Stimulated activated CD4-positive, alpha-beta T cell treated with anti-CD3 and anti-CD28 coated beads, Interleukin-4, amount 100 ng/mL, for 1 hour (primary cell): ENCODE measurements around the gene UCK1.
"Not testable (repeated sequence)": the region's sequence is repeated elsewhere in the genome, so short reads cannot be mapped to it uniquely, and the experiment has no call there.

Experiments
- DNase-seq: peaks from one replicate; pipeline ENCODE4 v3.0.0-alpha.2; 2020

Gene UCK1

DNA sequence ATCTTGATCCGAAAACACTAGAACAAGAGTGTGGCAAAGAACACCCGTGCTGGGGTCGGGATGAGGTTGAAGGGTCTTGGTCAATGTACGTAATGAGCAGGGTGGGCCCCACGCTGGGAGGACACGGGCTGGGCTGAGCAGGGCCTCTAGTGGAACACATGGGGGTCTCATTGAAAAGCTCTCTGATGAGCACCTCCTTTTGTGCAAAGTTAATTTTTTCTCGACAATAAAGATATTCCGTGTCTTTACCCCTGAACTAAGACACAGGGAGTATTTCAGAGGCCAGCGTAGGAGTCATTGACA is 8.0 kb downstream of the UCK1 start:
- DNase-seq = no peak

DNA sequence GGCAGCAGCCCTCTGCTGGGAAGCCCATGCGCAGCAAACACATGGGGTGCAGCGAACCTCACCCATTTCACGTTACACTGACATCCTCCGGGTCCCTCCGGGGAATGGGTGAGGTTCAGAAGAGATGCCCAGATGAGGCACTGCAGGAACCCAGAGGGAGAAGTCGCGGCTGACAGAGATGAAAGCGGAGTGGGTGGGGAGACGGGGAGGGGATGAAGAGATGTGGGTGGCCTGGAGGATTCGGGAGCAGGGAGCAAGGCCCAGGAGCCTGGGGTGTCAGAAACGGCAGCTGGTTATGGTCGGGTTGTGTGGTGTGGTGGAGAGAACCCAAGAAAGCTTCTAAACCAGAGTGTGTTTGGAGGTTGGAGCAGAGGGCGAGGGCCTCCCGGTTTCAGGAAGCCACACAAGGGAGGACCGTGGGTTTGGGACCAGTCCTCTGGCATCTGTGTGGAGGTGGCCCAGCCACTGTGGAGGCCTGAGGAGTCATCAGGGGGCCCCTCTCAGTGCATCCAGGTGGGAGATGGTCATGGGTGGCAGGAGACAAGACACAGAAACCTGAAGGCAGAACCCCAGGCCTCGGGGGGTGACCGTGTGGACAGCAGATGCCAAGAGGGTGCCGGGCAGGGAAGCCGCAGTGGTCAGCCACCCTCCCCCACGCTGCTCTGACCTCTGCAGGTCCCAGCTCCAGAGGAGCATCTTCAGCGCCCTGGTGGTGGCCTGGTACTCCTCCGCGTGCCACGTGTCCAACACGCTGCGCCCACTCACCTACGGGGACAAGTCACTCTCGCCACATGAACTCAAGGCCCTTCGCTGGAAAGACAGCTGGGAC is 8.6 kb downstream of the UCK1 start:
- DNase-seq = no peak

DNA sequence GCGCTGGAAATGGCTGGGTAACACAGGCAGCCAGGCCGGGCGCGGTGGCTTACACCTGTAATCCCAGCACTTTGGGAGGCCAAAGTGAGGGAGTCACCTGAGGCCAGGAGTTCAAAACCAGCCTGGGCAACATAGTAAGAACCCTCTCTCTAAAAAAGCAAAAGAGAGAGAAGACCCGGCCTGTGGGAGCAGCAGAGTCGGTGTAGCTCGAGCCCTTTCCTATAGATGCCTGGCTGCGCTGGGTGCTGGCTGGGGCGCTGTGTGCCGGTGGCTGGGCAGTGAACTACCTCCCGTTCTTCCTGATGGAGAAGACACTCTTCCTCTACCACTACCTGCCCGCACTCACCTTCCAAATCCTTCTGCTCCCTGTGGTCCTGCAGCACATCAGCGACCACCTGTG is 9.2 kb downstream of the UCK1 start:
- DNase-seq = no peak

DNA sequence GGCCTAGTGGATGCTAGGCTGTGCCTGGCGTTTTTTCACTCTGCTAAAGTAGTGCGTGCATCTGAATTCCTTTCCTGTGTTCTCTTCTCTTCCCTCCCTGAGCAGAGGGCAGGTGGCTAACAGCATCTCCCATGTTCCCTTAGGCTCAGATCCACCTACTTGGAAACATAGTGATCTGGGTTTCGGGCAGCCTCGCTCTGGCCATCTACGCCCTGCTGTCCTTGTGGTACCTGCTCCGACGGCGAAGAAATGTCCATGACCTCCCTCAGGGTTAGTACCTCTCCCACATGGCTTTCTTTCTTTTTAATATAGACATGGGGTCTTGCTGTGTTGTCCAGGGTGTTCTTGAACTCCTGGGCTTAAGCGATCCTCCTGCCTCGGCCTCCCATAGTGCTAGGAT is 9.9 kb downstream of the UCK1 start:
- DNase-seq = no peak

DNA sequence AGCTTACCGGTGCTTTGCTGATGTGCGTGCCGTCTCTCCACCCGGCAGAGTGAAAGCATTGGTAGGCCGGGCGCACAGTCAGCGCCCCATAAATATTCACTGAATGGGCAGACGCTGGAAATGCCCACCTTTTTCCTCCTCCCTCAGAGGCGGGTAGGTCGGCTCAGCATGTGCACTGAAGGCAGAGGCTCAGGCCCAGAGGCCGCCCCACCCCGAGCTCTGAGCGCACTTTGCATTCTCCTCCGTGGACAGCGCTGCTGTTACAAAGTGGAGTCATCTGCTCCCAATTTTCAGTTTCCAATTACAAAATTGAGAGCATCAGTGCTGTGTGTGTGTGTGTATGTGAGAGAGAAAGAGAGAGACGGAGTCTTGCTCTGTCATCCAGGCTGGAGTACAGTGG is 10.6 kb downstream of the UCK1 start:
- DNase-seq = no peak

DNA sequence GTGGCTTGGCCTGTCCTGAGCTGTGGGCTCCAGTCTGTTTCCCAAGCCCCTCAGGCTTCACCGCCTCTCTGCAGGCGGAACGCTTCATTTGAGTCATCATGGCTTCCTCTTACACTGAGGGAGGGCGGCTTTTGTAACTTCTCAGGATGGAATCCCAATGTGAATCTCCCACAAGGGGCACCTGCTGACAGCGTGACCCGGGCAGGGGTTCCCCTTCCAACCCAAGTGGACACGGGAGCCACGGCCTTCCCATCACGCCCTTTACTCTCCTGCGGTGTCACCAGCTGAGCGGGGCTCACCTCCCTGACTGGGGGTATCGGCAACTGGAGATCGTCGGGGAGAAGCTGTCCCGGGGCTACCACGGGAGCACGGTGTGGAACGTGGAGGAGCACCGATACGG is 12.5 kb downstream of the UCK1 start:
- DNase-seq = no peak

DNA sequence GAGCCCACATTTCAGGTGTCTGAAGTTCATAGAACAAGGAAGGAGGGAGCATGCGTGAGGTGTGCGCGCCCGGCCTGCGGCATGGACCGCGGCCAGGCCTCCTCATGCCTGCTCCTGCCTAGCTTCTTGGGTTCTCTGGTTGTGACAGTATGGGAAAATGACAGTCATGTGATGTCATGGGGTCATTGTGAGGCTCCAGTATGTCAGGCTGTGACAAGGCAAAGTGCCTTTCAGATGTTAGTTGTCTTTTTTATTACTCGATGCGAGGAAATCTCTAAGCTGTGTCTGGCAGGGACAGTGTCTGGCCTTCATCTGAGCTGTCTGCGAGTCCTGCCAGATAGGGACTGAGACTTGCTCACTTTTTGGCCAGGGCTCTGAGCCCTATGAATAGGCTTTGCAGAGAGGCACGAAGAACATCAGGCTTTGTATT is 13.3 kb downstream of the UCK1 start:
- no peak for DNase-seq

DNA sequence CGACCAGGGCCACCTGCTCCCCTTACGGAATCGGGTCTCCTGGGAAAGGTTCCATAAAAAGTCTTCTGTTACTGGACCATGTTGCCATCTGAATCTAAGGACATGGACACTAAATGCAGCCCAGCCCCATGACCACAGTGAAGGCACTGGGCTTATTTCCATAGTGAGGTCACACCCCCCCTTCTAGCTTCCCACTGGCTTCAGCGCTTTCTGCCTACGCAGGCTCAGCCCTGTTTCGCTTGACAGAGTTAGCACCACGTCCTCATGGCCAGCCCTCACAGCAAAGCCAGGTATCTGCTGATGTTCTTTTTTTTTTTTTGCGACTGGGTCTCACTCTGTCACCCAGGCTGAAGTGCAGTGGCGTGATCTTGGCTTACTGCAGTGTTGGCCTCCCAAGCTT is 14.1 kb downstream of the UCK1 start:
- DNase-seq = no peak

DNA sequence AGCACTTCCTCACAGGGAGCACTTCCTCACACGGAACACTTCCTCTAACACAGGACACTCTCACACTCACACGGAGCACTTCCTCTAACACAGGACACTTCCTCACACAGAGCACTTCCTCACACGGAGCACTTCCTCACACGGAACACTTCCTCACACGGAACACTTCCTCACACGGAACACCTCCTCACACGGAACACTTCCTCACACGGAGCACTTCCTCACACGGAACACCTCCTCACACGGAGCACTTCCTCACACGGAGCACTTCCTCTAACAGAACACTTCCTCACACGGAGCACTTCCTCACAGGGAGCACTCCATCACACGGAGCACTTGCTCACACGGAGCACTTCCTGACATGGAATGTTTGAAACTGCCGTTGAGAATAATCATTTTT is 15.0 kb downstream of the UCK1 start:
- no peak for DNase-seq

DNA sequence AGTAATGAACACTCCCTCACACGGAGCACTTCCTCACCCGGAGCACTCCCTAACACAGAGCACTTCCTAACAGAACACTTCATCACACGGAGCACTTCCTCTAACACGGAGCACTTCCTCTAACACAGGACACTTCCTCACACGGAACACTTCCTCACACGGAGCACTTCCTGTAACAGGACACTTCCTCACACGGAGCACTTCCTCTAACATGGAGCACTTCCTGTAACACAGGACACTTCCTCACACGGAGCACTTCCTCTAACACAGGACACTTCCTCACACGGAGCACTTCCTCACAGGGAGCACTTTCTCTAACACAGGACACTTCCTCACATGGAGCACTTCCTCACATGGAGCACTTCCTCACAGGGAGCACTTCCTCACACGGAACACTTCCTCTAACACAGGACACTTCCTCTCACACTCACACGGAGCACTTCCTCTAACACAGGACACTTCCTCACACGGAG is 15.5 kb downstream of the UCK1 start:
- DNase-seq = not testable (repeated sequence)

DNA sequence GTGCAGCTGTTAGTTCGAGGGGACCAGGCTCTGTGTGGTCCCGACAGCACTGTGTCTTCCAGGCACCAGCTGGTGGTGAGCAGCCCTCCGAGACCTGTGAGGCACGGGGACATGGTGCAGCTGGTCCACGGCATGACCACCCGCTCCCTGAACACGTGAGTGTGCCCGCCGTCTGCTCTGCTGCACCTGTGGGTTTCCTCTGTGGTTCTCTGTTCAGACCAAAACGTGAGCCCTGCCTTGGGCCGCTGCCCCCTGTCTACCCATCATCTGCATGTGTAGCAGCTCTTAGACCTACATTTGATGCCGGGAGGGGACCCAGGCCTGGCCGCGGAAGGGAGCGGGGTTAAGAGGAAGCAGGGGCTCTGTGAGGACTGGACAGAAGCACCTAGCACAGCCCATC is 17.9 kb downstream of the UCK1 start:
- DNase-seq = no peak

DNA sequence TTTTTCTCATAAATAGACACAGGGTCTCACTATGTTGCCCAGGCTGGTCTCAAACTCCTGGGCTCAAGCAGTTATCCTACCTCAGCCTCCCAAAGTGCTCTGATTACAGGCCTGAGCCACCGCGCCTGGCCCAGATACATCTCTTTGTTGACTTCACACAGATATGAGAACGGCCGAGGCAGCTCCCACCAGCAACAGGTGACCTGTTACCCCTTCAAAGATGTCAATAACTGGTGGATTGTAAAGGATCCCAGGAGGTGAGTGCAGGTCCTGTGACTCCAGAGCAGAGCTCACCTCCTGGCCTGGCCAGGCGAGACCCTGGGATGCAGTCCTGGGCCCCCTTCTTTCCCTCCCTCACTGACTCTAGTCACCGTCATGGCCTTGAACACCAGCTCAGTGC is 19.2 kb downstream of the UCK1 start:
- DNase-seq = no peak

DNA sequence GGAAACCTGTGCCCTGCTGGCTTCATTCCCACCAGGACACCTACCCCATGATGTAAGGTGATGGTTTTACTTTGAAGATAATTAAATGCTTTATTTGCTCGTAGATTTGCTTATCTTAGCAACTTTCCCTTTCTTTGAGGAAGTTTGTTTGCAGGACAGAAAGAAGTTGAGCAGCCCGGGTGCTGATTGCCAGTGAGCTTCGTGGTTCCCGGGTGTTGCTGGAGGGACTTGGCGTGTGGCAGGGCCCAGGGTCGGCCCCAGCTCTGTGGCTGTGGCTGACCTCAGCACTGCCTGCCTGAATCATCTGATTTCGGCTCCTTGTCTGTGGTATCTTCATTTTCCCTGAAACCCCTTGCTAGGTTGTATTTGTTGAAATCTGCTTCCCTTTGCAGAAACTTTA is 19.6 kb downstream of the UCK1 start:
- DNase-seq = no peak

DNA sequence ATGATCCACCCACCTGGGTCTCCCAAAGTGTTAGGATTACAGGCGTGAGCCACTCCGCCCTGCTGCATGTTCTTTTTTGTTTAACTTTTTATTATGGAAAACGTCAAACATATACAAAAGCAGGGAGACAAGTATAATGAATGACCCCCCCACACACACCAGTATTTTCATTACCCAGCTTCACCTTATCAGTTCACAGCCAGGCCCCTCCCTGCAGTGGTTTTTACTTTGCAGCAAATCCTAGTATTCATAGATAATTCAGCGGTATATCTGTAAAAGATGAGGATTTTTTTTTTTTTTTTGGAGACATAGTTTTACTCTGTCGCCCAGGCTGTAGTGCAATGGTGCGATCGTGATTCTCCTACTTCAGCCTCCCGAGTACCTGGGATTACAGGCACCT is 26.1 kb downstream of the UCK1 start:
- no peak for DNase-seq

DNA sequence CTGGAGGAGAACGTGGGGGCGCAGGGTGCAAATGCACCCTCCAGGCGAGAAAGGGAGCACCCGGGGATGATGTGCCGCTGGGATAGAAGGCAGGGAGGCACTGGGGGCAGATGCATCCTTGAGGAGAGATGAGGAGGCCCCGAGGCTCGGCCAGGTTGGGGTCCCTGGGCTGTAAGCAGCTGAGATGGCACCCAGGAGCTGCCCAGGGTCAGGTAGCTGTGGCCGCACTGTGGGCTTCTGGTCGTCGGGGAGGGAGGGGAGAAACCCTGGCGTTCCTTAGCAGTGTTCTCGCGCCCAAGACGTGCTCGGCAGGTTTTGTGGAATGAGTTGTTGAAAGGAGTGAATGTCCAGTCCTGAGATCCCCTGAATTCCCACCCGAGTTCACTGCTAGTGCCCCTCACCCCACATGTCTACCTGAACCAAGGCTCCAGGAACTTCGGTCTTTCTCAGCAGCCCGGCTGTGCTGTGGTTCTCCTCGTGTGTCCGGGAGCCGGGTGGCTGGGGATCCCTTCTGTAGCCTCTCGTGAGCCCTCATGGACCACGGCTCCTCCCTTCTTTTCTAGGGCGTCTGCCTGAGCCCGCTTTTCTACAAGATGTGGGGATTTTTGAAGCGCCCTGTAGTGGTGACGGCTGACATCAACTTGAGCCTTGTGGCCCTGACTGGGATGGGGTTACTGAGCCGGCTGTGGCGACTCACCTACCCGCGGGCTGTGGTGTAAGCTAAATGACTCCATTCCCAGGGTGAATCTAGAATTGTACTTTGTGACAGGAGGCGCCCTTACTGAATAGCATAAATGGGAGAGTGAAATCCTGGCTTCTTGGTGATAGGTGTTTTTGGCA is 27.2 kb downstream of the UCK1 start:
- peak; percentile 56 for DNase-seq

DNA sequence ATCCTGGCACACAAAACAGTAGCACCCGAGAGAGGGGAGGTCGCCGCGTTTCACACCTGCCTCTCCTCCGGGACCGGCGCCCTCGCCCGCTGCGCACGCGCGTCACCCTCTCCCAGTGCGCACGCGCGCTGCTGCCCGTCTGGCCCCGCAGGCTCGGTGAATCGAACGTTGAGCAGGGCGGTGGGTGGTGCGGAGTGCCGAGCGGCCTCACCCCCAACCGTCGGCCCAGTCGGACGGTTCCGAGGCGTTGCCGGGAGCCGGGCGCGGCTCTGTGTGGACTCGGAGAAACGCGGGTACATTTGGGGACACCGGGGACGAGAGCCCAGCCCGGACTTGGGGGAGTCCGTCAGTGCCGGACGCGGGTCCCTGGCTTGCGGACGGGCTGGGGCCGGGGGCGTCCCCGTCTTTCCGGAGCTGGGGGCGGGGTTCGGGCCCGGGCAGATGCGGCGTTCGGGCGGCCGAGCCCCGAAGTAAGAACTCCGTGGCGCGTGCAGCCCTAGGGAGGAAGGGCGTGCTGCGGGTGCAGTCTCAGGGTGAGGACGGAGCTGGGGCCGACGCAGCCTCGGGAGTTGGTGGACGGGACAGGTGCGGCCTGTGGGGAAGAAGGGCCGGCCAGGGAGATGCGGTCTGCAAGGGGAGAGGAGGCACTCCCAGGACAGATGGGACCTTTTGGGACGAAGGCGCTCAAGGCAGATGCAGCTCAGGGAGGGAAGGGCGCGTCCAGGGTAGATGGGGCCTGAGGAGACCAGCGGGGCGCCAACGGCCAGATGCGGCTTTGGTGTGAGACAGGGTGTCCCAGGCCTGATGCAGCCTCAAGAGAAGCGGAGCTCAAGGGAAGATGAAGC is 28.1 kb downstream of the UCK1 start, which contains the start of gene POMT1:
Gene POMT1 (plus strand): TSS at position 138 of the 845 bp plus-strand sequence. CDS start 1,301 bp downstream, outside the sequence.
- DNase-seq = peak; percentile 89

DNA sequence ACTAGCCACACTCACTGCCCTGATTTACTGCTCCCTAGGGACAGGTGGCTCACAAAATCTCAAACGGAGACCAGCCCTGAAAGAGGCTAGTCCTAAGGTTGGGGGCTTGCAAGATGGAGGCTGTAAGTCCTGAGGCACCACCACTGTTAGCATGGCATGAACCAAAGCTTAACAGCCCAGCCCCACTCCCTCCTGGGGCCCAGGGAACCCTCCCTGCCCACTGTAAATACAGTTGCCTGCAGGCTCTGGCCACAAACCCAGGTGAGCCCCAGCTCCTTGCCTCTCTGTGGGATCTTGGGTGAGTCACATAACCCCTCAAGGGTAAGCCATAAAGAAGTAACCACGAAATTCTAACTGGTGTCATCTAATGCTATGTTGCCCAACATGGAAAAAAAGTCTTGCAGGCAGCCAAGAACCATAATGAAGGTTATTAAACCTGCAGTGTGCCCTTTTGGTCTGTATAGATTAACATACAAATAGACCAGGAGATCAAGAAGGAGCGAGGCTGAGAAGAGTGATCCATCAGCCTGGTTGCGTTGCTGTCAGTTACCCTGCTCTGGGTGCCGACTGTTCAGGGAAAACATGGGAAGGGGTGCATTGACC is 30.0 kb downstream of the UCK1 start:
- DNase-seq = peak; percentile 41

DNA sequence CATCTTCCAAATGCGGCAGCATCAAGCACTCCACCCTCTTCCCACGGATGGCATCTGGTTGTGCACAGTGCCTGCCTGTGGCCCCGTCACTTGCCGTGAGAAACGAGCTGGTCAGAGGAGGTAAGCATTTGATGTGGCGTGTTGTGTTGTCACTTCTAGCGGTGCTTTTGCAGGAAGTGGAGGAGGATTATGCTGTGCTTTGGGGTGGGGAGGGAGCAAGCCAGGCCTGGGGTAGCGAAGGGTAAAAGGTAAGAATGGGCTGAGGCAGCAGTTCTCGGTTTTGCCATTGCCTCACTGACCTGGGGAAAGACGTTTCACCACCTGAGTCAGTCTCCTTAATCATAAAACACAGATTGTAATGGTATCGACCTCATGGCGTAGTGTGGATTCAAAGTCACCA is 30.7 kb downstream of the UCK1 start:
- peak; percentile 61 for DNase-seq

DNA sequence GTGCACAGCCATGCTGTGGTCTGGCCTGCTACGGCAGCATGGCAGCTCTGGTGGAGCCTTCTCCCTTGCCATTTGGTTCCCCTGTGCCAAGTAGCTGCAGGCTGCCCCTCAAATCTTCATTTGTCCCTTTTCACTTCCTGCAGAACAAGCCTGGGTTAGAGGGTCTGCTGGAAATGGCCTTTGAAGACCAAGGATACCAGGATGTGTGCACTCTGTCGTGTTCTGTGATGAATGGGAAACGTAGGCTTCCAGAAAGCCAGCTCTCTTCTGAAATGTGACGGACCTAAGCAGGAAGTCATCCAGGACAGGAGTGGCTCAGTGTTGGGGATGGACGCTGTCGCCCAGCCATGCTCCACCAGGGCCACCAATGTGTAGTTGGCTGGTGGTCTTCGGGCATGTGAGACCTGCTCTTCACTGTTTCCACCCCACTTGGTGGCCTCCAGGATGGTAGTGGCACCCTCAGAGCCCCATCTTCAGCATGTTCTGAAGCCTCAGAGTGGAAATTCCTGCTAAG is 31.8 kb downstream of the UCK1 start:
- no peak for DNase-seq

DNA sequence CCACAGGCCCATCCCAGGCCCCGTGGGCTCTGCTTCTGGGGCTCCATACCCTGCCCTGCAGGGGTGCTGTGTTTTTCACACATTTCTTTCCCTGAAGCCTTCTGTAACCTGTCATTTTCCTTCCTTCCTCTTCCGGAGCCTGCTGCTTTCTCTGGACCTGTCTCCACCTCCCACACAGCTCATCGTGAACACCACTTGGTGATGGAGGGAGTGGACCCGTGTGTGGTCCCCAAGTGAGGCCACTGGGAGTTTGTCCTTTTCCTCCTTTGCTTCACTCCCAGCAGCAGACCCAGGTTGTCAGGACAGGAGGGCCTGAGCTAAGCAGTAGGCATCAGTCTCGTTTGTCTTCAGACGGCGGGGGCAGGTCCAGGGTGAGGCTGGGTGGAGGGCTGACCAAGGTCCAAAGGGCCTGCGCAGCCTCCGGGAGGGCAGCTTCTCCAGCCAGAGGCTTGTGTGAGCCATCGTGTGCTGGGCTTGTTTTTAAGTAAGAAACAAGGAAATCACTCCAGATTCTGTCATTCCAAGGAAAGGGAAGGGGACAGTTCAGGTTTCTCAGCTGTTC is 34.1 kb downstream of the UCK1 start:
- DNase-seq = no peak

DNA sequence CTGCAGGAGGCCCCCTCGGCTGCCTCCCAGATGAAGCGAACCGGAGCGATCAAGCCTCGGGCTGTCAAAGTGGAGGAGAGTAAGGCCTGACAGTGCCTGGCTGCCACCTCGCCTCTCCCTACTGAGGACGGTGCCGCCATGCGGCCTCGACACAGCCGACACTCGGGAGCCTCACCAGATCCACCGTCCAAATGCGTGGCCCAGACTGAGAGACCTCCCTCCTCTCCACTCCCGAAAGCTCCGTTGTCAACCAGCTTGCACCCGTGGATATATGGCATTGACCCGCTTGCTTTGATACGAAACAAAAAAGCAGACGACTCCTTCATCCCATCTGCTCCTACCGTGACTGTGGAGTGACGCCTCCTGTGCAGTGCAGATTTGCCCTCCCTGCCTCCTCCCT is 35.3 kb downstream of the UCK1 start:
- DNase-seq = no peak

DNA sequence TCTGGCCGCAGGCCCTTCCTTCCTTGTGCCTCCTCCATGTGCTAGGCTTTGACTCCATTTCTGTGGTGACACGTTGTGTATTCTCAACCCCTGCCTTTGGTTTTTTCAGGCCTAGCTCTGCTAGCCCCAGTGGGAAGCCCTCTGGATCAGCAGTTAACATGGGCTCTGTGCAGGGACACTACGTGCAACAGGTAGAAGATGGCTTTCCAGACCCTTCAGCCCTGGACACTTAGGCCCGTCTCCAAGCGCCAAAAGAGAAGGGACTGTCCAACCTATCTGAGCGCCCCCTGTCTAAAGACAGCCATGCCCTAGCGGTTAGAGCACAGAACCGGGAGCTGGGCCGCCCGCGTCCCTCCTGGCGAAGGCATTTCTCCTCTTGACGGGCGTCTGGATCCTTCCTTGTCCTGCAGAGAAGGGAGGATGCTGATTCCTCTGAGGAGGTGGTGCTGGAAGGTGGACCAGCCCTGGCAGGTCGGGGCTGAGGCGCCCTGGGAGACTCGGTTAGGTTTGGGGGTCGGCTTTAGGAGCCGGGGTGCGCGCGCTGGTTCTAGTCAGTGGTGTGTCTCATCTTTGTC is 36.7 kb downstream of the UCK1 start:
- no peak for DNase-seq
